ENCODE data around the gene AHSG. TPM values are rescaled to one million over a fixed set of nuclear protein-coding genes. Genes with fewer than 3 reads are reported as not detected.

Gene AHSG
- total RNA-seq, 4 donors from 2014 or later, result not detected

DNA sequence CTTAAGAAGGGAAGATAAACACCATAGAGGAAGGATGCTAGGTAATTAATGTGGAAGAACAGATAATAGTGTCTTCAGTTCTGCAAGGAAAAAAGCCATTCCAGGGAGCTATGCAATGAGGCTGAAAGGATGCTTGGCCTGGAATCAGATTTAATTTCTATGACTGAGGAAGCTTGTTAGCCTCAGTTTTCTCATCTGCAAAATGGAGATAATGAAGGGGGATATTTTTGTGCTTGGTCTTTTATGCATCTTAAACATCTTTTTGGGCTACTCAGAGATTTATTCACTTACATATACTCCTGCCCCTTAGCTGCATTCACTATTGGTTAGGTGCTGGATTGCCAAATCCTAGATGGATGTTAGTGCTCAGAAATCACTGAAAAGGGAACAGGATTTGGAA lies 25.7 kb upstream of the AHSG start:
- H3K36me3 ChIP-seq, result peaks cover 2 to 46% of the 10 kb centered on the region in 2 donors
- ATAC-seq, result no peak
- no peak overlapping the region for H3K27ac ChIP-seq
- TF ChIP-seq POLR2A (IDR thresholded peaks at IDR 0.05), result no peak
- no peak for TF ChIP-seq POLR2AphosphoS5 (IDR thresholded peaks at IDR 0.05)
- TF ChIP-seq EP300 (IDR thresholded peaks at IDR 0.05), result no peak
- no peak for TF ChIP-seq CTCF (IDR thresholded peaks at IDR 0.05)
- H3K4me3 ChIP-seq, result no peak overlapping the region
- H3K4me1 ChIP-seq, result no peaks in the 10 kb centered on the region
- no peaks in the 10 kb centered on the region for H3K9me3 ChIP-seq
- peaks cover 8% of the 10 kb centered on the region for H3K27me3 ChIP-seq

- H3K4me3 ChIP-seq, result no peak overlapping the region
- H3K27ac ChIP-seq, result no peak overlapping the region
- TF ChIP-seq EP300 (IDR thresholded peaks at IDR 0.05), result no peak
- TF ChIP-seq POLR2A (IDR thresholded peaks at IDR 0.05), result no peak
- no peak for TF ChIP-seq POLR2AphosphoS5 (IDR thresholded peaks at IDR 0.05)
- no peak for TF ChIP-seq CTCF (IDR thresholded peaks at IDR 0.05)
- H3K9me3 ChIP-seq, result no peaks in the 10 kb centered on the region
- no peaks in the 10 kb centered on the region for H3K4me1 ChIP-seq
- ATAC-seq, result no peak
- 60 to 79% methylated on average over 1 to 2 of the region's 2 CpGs for WGBS, 2 donors (ENCODE audit: low coverage in 1 of 2)
- H3K27me3 ChIP-seq, result peaks cover 8% of the 10 kb centered on the region
- H3K36me3 ChIP-seq, result peaks cover 2 to 32% of the 10 kb centered on the region in 2 donors
Observed at GRCh38 chr3:186588632-186589031, 24.2 kb upstream of the AHSG start.

GRCh38 chr3:186589121-186589520 lies 23.7 kb upstream of the AHSG start:
- no peak for ATAC-seq
- no peaks in the 10 kb centered on the region for H3K4me1 ChIP-seq
- TF ChIP-seq CTCF (IDR thresholded peaks at IDR 0.05) (no peak), EP300 (IDR thresholded peaks at IDR 0.05) (no peak), POLR2A (IDR thresholded peaks at IDR 0.05) (no peak), POLR2AphosphoS5 (IDR thresholded peaks at IDR 0.05) (no peak)
- H3K27ac ChIP-seq, result no peak overlapping the region
- H3K36me3 ChIP-seq, result peaks cover 0 to 27% of the 10 kb centered on the region in 2 donors
- no peaks in the 10 kb centered on the region for H3K9me3 ChIP-seq
- no peak overlapping the region for H3K4me3 ChIP-seq
- 29 to 59% methylated on average over 3 of the region's 3 CpGs for WGBS, 2 donors (ENCODE audit: low coverage in 1 of 2)
- H3K27me3 ChIP-seq, result peaks cover 8% of the 10 kb centered on the region

DNA sequence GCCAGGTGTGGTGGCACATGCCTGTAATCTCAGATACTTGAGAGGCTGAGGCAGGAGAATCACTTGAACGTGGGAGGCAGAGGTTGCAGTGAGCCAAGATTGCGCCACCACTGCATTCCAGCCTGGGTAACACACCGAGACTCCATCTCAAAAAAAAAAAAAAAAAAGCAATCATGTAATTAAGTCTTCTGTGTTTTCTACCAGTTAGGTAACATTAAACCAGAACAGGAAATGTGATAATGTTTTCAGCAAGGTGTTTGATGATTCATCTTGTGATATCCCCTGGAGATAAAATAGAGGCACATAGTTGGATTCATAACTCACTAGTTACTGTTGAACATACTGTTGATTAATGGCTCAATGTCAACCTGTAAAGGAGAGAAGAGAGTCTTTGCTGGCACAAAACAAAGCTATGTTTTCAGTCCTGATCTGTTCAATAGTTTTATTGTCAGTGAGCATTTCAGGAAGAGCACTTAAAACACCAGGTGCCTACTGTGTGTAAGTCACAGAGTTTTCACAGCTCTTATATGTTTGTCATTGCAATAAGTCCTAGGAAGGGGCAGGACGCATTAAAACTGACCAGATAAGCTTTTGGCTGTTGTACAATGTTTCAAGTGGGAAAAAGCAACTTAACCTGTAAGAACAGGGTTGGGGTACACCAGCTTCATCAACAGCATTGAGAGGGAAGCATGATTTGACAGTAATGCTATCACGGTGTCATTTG lies 22.8 kb upstream of the AHSG start:
- no peak for ATAC-seq
- WGBS, 2 donors (ENCODE audit: low coverage in 1 of 2), result 61 to 67% methylated on average over 5 of the region's 5 CpGs
- no peaks in the 10 kb centered on the region for H3K4me1 ChIP-seq
- H3K27me3 ChIP-seq, result peaks cover 8% of the 10 kb centered on the region
- TF ChIP-seq EP300 (IDR thresholded peaks at IDR 0.05) (no peak), CTCF (IDR thresholded peaks at IDR 0.05) (no peak), POLR2A (IDR thresholded peaks at IDR 0.05) (no peak), POLR2AphosphoS5 (IDR thresholded peaks at IDR 0.05) (no peak)
- H3K36me3 ChIP-seq, result peaks cover 0 to 18% of the 10 kb centered on the region in 2 donors
- H3K27ac ChIP-seq, result no peak overlapping the region
- H3K9me3 ChIP-seq, result no peaks in the 10 kb centered on the region
- H3K4me3 ChIP-seq, result no peak overlapping the region

- Histone ChIP-seq H3K27me3 (peaks cover 8% of the 10 kb centered on the region), H3K4me3 (no peak overlapping the region), H3K9me3 (no peaks in the 10 kb centered on the region), H3K36me3 (peaks cover 0 to 11% of the 10 kb centered on the region in 2 donors), H3K4me1 (no peaks in the 10 kb centered on the region), H3K27ac (no peak overlapping the region)
- 58 to 67% methylated on average over 3 to 7 of the region's 7 CpGs for WGBS, 2 donors (ENCODE audit: low coverage in 1 of 2)
- TF ChIP-seq CTCF (IDR thresholded peaks at IDR 0.05) (no peak), POLR2AphosphoS5 (IDR thresholded peaks at IDR 0.05) (no peak), EP300 (IDR thresholded peaks at IDR 0.05) (no peak), POLR2A (IDR thresholded peaks at IDR 0.05) (no peak)
- ATAC-seq, result no peak
Observed at GRCh38 chr3:186590580-186591295, 22.1 kb upstream of the AHSG start.
